Activated naive CD8-positive, alpha-beta T cell (primary cell): Measurements from ENCODE around the gene CERS4.
"Not testable (repeated sequence)": the region's sequence is repeated elsewhere in the genome, so short reads cannot be mapped to it uniquely, and the experiment has no call there.

Experiments used
- H3K27ac Mint-ChIP-seq: one replicate; pipeline ENCODE4 v1.8.0; 2021; ENCODE audit warnings: mixed read lengths
- H3K27me3 Mint-ChIP-seq: one replicate; pipeline ENCODE4 v1.8.0; 2021; ENCODE audit warnings: mixed read lengths
- H3K36me3 Mint-ChIP-seq: one replicate; pipeline ENCODE4 v1.8.0; 2021; ENCODE audit warnings: mixed read lengths
- H3K4me1 Mint-ChIP-seq: one replicate; pipeline ENCODE4 v1.8.0; 2021; ENCODE audit warnings: low read depth, mixed read lengths
- H3K4me3 Mint-ChIP-seq: one replicate; pipeline ENCODE4 v1.8.0; 2021; ENCODE audit warnings: mild to moderate bottlenecking, mixed read lengths
- H3K9me3 Mint-ChIP-seq: one replicate; pipeline ENCODE4 v1.8.0; 2021; ENCODE audit warnings: low read depth, mixed read lengths

Gene CERS4

GRCh38 chr19:8220481-8220880 is 11.3 kb downstream of the CERS4 start:
- H3K4me1 Mint-ChIP-seq = peaks cover 1% of the 10 kb centered on the region
- no peaks in the 10 kb centered on the region for H3K9me3 Mint-ChIP-seq
- no peak overlapping the region for H3K4me3 Mint-ChIP-seq
- no peaks in the 10 kb centered on the region for H3K27me3 Mint-ChIP-seq
- H3K36me3 Mint-ChIP-seq = no peaks in the 10 kb centered on the region
- H3K27ac Mint-ChIP-seq = no peak overlapping the region

- Mint-ChIP-seq H3K4me1 (peaks cover 1% of the 10 kb centered on the region), H3K4me3 (no peak overlapping the region), H3K36me3 (no peaks in the 10 kb centered on the region), H3K27ac (no peak overlapping the region), H3K9me3 (no peaks in the 10 kb centered on the region), H3K27me3 (no peaks in the 10 kb centered on the region)
Observed at GRCh38 chr19:8221161-8221560, 12.0 kb downstream of the CERS4 start.

GRCh38 chr19:8223442-8223841 is 14.3 kb downstream of the CERS4 start:
- H3K36me3 Mint-ChIP-seq, H3K9me3 Mint-ChIP-seq, H3K27ac Mint-ChIP-seq, H3K27me3 Mint-ChIP-seq, H3K4me1 Mint-ChIP-seq, H3K4me3 Mint-ChIP-seq: not testable (repeated sequence)

GRCh38 chr19:8224394-8225145 is 15.4 kb downstream of the CERS4 start:
- Mint-ChIP-seq H3K9me3 (no peaks in the 10 kb centered on the region), H3K27me3 (no peaks in the 10 kb centered on the region), H3K36me3 (peaks cover 2% of the 10 kb centered on the region), H3K4me1 (peaks cover 2% of the 10 kb centered on the region), H3K4me3 (no peak overlapping the region), H3K27ac (no peak overlapping the region)

GRCh38 chr19:8231073-8231604 is 22.0 kb downstream of the CERS4 start:
- peaks cover 6% of the 10 kb centered on the region for H3K36me3 Mint-ChIP-seq
- H3K4me3 Mint-ChIP-seq = no peak overlapping the region
- H3K9me3 Mint-ChIP-seq = no peaks in the 10 kb centered on the region
- no peak overlapping the region for H3K27ac Mint-ChIP-seq
- H3K27me3 Mint-ChIP-seq = no peaks in the 10 kb centered on the region
- H3K4me1 Mint-ChIP-seq = peaks cover 2% of the 10 kb centered on the region

- no peak overlapping the region for H3K4me3 Mint-ChIP-seq
- peaks cover 4% of the 10 kb centered on the region for H3K36me3 Mint-ChIP-seq
- no peaks in the 10 kb centered on the region for H3K9me3 Mint-ChIP-seq
- no peak overlapping the region for H3K27ac Mint-ChIP-seq
- H3K4me1 Mint-ChIP-seq = no peaks in the 10 kb centered on the region
- H3K27me3 Mint-ChIP-seq = no peaks in the 10 kb centered on the region
Observed at GRCh38 chr19:8233370-8233769, 24.2 kb downstream of the CERS4 start.

- Mint-ChIP-seq H3K27ac (no peak overlapping the region), H3K4me1 (peaks cover 13% of the 10 kb centered on the region)
Observed at GRCh38 chr19:8237026-8237425, 27.9 kb downstream of the CERS4 start.

GRCh38 chr19:8238251-8238650 is 29.1 kb downstream of the CERS4 start:
- Mint-ChIP-seq H3K9me3 (no peaks in the 10 kb centered on the region), H3K4me3 (no peak overlapping the region), H3K4me1 (peaks cover 15% of the 10 kb centered on the region), H3K27me3 (no peaks in the 10 kb centered on the region), H3K27ac (no peak overlapping the region), H3K36me3 (peaks cover 8% of the 10 kb centered on the region)

More at GRCh38 chr19:8237026-8237425, 27.9 kb downstream of the CERS4 start:
- H3K27me3 Mint-ChIP-seq = no peaks in the 10 kb centered on the region
- H3K36me3 Mint-ChIP-seq = peaks cover 2% of the 10 kb centered on the region
- no peak overlapping the region for H3K4me3 Mint-ChIP-seq
- H3K9me3 Mint-ChIP-seq = no peaks in the 10 kb centered on the region

- Mint-ChIP-seq H3K27ac (peak overlapping the region; percentile 22), H3K4me1 (peaks cover 15% of the 10 kb centered on the region)
Observed at GRCh38 chr19:8239528-8240273, 30.5 kb downstream of the CERS4 start.

GRCh38 chr19:8240274-8241229 is 31.4 kb downstream of the CERS4 start:
- Mint-ChIP-seq H3K27ac (peak overlapping the region; percentile 22), H3K9me3 (no peaks in the 10 kb centered on the region), H3K27me3 (no peaks in the 10 kb centered on the region), H3K4me3 (no peak overlapping the region), H3K4me1 (peaks cover 15% of the 10 kb centered on the region), H3K36me3 (peaks cover 15% of the 10 kb centered on the region)

More at GRCh38 chr19:8239528-8240273, 30.5 kb downstream of the CERS4 start:
- H3K36me3 Mint-ChIP-seq = peaks cover 15% of the 10 kb centered on the region
- no peaks in the 10 kb centered on the region for H3K27me3 Mint-ChIP-seq
- H3K9me3 Mint-ChIP-seq = no peaks in the 10 kb centered on the region
- H3K4me3 Mint-ChIP-seq = peak overlapping the region; percentile 17

GRCh38 chr19:8241646-8242045 is 32.5 kb downstream of the CERS4 start:
- peaks cover 15% of the 10 kb centered on the region for H3K4me1 Mint-ChIP-seq
- no peak overlapping the region for H3K27ac Mint-ChIP-seq
- no peak overlapping the region for H3K4me3 Mint-ChIP-seq
- no peaks in the 10 kb centered on the region for H3K9me3 Mint-ChIP-seq
- peaks cover 15% of the 10 kb centered on the region for H3K36me3 Mint-ChIP-seq
- H3K27me3 Mint-ChIP-seq = no peaks in the 10 kb centered on the region

GRCh38 chr19:8242211-8242821 is 33.1 kb downstream of the CERS4 start:
- peaks cover 15% of the 10 kb centered on the region for H3K36me3 Mint-ChIP-seq
- H3K27me3 Mint-ChIP-seq = no peaks in the 10 kb centered on the region
- peaks cover 15% of the 10 kb centered on the region for H3K4me1 Mint-ChIP-seq
- H3K27ac Mint-ChIP-seq = no peak overlapping the region
- no peaks in the 10 kb centered on the region for H3K9me3 Mint-ChIP-seq
- H3K4me3 Mint-ChIP-seq = no peak overlapping the region

- H3K4me1 Mint-ChIP-seq = peaks cover 15% of the 10 kb centered on the region
Observed at GRCh38 chr19:8243146-8243545, 34.0 kb downstream of the CERS4 start.

GRCh38 chr19:8244442-8244841 is 35.3 kb downstream of the CERS4 start:
- Mint-ChIP-seq H3K4me1 (peaks cover 15% of the 10 kb centered on the region), H3K36me3 (peaks cover 23% of the 10 kb centered on the region), H3K9me3 (no peaks in the 10 kb centered on the region), H3K4me3 (no peak overlapping the region), H3K27me3 (no peaks in the 10 kb centered on the region), H3K27ac (no peak overlapping the region)

More at GRCh38 chr19:8243146-8243545, 34.0 kb downstream of the CERS4 start:
- H3K9me3 Mint-ChIP-seq = no peaks in the 10 kb centered on the region
- H3K27me3 Mint-ChIP-seq = no peaks in the 10 kb centered on the region
- H3K4me3 Mint-ChIP-seq = no peak overlapping the region
- peaks cover 17% of the 10 kb centered on the region for H3K36me3 Mint-ChIP-seq
- H3K27ac Mint-ChIP-seq = no peak overlapping the region
